A549 (cell line): ENCODE data around the gene ZDBF2.

ENCODE experiments used
- BCL3 ChIP-seq: fragments of >200 bp; sonication (Bioruptor Twin); formaldehyde crosslinking; IDR thresholded peaks from 3 replicates; pipeline ENCODE4 v1.6.1; 2016
- CTCF ChIP-seq: fragments of >200 bp; sonication (Bioruptor Twin); formaldehyde crosslinking; IDR thresholded peaks from 3 replicates; pipeline ENCODE4 v1.5.1; 2016
- E2F6 ChIP-seq: IDR thresholded peaks from 2 replicates; pipeline ENCODE4 v1.6.1; 2012; ENCODE audit warnings: low read depth, borderline replicate concordance
- EP300 ChIP-seq, 2 experiments: fragments of >200 bp; sonication (Bioruptor Twin); formaldehyde crosslinking; IDR thresholded peaks; 2 replicates in 1 of 2; 3 replicates in 1 of 2; pipeline ENCODE4 v1.6.1; 2016 to 2017
- KDM1A ChIP-seq: fragments of 200-600 bp; sonication (generic); IDR thresholded peaks from 2 replicates; pipeline ENCODE4 v1.6.1; 2016; ENCODE audit warnings: low read depth, mild to moderate bottlenecking
- MAX ChIP-seq: IDR thresholded peaks from 2 replicates; pipeline ENCODE4 v1.6.1; 2012
- MYC ChIP-seq: IDR thresholded peaks from 2 replicates; pipeline ENCODE4 v1.6.1; 2012; ENCODE audit warnings: mild to moderate bottlenecking, inconsistent platforms, low read length, improper control_type of control experiment, borderline replicate concordance
- POLR2A ChIP-seq: IDR thresholded peaks from 2 replicates; pipeline ENCODE4 v1.6.1; 2012; ENCODE audit warnings: mild to moderate bottlenecking, low read length
- RCOR1 ChIP-seq: fragments of 150-350 bp; IDR thresholded peaks from 2 replicates; pipeline ENCODE4 v1.6.1; 2014; ENCODE audit warnings: antibody characterized with exemption, low read length, low read depth
- REST ChIP-seq: fragments of 200-600 bp; sonication (generic); IDR thresholded peaks from 2 replicates; pipeline ENCODE4 v1.6.1; 2016; ENCODE audit warnings: antibody characterized with exemption, mild to moderate bottlenecking, moderate library complexity
- ZNF302 ChIP-seq: fragments of 250-450 bp; sonication (Bioruptor Pico); IDR thresholded peaks from 2 replicates; pipeline ENCODE4 v1.9.0; 2021; ENCODE audit warnings: inconsistent platforms, mild to moderate bottlenecking, moderate library complexity

- TF ChIP-seq REST (no peak), MAX (no peak), BCL3 (no peak), ZNF302 (CRISPR knock-in tag) (no peak), CTCF (no peak), RCOR1 (no peak), POLR2A (no peak), EP300 (IDR thresholded peaks at IDR 0.05) (no peak), KDM1A (no peak), E2F6 (no peak), MYC (no peak)
Measured at GRCh38 chr2:206316141-206316540, 41.7 kb downstream of the ZDBF2 start.
